GM18499 (cell line): ENCODE results near the gene GDF9.
"Not testable (repeated sequence)": the region's sequence is repeated elsewhere in the genome, so short reads cannot be mapped to it uniquely, and the experiment has no call there.

Experiments used
- ATAC-seq: cut with Tn5 transposase; IDR thresholded peaks from one replicate; pipeline ENCODE4 v1.9.1; 2021; ENCODE audit warnings: moderate number of reproducible peaks; ENCODE audit not compliant: insufficient read depth, unreplicated experiment

The GDF9 gene

GRCh38 chr5:132873119-132873929 is 7.1 kb upstream of the GDF9 start, which contains the start of gene LEAP2:
Gene LEAP2, plus strand, starts transcription at chr5:132873668. Its CDS starts 27 bp downstream, at chr5:132873695.
- ATAC-seq = no peak

DNA sequence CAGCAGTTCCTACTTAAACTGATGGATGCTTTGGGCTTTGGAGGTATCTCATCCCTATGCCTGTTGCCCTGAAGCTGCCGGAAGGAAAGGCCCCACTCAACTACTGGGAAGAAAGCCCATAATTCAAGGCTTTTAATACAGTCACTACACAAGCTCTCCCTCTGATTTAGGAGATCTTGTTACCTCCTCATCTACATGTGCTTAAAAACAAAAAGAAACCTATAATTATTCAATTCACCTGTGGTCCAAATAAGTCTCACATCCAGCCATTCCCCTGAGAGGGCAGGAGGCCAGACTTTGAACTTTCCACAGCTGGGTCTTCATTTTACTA is 6.5 kb upstream of the GDF9 start:
- ATAC-seq = no peak

- ATAC-seq = no peak
These were observed 5.4 kb upstream of the GDF9 start for GRCh38 chr5:132871459-132872284.

GRCh38 chr5:132870801-132871200 is 4.5 kb upstream of the GDF9 start:
- no peak for ATAC-seq

GRCh38 chr5:132868754-132869153 is 2.5 kb upstream of the GDF9 start:
- no peak for ATAC-seq

DNA sequence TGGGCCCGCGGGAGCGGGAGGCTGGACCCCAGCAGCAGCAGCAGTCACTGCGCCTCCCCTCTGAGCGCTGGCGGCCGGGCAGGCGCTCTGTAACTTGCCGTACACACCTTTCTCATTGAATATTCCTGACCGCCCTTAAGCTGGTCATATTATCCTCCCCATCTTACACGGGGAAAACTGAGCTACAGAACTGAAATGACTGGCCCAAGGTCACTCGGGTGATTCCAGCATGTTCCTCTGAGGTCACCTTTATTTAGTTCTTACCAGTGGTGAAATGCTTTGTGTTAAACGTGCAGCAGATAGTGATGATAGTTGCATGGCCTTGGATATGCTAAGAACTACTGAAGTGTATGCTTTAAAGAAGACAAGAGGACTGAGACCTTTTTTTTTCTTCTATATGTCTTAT is 780 bp upstream of the GDF9 start:
- ATAC-seq = no peak

DNA sequence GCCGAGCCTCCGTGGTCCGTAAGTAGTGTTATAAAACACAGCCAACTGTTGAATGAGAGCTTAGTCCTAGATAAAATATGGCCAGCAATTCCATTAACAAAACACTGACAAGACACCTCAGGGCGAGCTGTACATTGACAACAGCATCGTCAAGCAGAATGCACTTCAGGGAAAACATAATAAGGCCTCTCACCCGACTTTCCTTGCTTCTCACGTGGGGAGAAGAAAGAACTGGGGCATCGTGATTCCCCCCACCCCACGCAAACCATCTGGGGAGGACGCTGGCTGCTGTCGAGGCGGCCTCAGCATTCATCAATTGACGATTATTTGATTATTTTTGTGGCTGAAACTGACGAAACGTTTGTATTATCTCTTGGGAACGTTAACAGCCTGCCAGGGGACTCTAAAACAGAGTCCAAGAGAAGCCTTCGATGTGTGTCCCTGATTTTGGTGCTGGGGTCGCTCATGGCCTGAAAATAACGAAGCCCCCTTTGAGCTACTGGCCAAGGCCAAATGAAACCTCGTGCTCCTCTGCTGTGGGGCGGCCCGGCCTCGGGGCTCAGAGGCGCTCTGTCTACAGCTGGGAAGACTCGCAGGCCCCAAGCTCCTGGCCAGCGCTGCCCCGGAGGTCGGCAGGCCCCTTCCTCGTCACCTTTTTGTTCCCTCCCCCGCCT is 464 bp downstream of the GDF9 start:
- ATAC-seq = no peak

DNA sequence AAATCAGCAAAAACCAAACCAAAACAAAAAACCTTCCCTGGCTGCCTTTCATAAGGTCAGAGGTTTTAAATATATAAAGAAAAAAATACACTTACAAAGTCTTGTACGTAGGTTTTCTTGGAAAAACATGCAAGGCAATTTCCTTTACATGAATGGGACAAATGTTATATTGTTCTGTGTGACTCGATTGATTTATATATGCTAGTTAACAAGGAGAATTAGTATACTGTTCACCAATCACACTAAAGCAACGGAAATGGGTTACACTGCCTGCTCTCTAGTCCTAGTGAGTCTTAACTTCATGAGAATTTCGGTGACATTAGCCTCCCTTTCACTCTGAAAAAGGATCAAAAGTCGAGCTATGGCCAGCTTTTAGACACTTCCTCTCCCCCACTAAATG is 5.5 kb downstream of the GDF9 start:
- no peak for ATAC-seq

DNA sequence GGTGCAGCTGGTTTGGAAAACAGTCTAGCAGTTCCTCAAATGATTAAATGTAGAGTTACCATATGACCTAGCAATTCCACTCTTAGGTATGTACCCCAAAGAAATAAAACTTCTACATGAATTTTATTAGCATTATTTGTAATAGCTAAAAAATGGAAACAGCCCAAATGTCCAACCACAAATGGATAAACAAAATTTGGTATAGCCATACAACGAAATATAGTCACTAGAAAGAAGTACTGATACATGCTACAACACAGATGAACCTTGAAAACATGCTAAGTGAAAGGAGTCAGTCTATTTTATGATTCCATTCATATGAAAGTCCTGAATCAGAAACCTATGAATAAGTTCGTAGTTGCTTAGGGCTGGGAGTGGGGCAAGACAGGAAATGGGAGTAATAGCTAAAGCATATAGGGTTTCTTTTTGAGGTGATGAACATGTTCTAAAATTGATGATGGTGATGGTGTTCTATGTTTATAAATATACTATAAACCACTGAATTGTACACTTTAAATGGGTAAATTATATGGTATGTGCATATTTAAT is 6.3 kb downstream of the GDF9 start:
- ATAC-seq = no peak

DNA sequence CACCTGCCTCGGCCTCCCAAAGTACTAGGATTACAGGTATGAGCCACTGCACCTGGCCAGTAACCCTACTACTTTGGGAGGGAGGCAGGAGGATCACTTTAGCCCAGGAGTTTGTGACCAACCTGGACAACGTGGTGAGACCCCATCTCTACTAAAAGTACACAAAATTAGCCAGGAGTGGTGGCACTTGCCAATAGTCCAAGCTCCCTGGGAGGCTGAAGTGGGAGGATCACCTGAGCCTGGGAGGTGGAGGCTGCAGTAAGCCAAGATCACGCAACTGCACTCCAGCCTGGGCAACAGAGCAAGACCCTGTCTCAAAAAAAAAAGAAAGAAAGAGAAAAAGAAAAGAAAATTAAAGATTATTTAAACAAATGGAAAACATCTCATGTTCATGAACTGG is 10.3 kb downstream of the GDF9 start:
- no peak for ATAC-seq

DNA sequence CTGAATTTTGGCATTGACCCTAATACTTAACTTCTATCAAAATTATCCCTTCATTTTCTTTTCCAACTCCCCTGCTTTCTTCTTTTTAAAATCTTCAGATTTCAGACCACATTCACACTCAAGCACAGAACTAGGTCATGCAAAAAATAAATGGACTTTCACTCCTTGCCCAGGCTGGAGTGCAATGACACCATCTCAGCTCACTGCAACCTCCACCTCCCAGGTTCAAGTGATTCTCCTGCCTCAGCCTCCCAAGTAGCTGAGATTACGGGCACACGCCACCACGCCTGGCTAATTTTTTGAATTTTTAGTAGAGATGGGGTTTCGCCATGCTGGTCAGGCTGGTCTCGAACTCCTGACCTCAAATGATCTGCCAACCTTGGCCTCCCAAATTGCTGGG is 11.3 kb downstream of the GDF9 start:
- ATAC-seq = not testable (repeated sequence)

DNA sequence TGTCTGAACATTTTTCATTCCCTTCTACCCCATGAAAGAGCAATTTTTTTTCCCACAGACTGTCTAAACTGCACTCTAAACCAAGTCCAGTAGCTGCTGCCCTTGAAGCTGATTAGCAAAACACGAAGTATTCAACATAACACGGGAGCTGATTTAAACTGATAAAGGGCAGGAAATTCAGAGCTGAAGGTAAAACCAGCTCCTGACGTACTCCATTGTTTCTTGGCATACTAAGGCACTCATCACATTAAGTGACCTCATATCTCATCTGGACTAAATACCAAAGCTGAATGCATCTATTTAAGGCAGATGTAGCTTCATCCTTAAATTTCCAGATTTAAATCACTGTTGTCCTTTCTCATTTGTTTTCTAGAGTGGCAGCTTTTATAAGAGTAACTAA is 12.0 kb downstream of the GDF9 start:
- no peak for ATAC-seq

DNA sequence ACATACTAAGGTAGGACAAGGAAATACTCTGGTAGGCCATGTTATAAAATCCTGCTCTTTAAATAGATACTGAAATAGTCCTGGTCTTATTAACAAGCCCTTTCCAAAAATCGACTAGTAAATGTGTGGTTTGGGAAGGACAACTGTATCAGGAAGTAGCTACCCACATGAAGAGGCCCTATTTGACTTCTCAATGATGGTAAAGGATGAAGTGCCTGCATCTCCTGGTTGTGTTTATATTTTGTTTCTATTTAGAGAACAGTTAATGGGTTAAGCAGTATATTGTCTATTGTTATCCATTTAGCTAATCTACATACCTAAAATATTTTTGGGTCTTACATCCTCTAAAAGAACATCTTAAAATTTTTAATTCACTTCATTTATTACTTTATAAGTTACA is 12.5 kb downstream of the GDF9 start:
- no peak for ATAC-seq

DNA sequence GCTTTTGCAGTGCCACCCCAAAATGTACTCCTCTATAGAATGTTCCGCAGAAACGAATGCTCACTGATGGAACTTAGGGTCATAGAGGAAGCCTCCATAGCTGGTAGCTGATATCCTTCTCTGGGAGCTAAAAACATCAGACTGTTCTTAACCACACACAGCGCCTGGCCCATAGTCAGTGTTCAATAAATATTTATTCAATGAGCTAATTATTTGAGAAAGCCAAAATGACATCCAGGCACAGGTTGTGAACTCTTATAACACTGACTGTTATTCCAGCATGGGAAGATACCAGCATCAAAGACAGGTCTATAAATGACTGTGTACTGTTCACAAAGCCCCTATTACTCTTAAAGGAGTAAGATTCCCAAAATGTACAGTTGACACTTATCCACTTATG is 12.9 kb downstream of the GDF9 start:
- no peak for ATAC-seq

- no peak for ATAC-seq
These were observed 16.2 kb downstream of the GDF9 start for GRCh38 chr5:132850066-132850465.

DNA sequence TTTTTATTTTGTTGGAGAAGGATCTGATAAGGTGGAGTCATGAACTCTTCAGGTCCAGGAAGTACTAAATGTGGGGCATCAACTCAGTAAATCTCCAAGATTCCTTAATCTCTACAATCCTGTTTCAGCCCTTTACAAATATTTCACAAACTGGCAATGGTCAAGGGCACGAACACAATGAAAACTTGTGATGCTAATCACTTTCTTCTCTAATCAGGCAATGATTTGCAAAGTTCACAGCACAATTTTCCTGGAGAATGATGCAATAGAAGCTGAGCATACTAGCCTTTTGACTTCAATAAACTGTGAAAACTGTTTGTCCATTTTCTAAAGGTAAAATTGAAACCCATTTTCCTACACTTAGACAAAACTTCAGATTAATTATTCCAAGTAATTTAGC is 16.9 kb downstream of the GDF9 start:
- ATAC-seq = no peak

DNA sequence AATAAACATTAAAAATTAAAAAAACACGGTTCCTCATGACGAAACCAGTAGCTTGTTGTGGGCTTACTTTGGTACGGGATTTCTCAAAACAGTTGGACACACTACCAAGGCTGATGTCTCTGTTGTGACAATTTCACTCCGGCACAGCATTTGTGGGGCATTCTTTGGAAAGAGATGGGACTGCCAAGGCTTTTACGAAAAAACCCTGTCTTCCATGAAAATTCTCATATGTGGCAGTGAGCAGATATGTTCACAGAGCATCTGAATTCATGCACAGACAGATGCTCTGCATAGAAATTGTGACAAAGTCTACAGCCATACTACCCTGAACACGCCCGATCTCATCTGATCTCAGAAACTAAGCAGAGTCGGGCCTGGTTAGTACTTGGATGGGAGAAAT is 18.0 kb downstream of the GDF9 start:
- ATAC-seq = no peak

GRCh38 chr5:132841305-132841704 is 25.0 kb downstream of the GDF9 start:
- ATAC-seq = no peak

- ATAC-seq = no peak
These were observed 25.4 kb downstream of the GDF9 start for GRCh38 chr5:132840896-132841295.

GRCh38 chr5:132840313-132840712 is 26.0 kb downstream of the GDF9 start:
- no peak for ATAC-seq
